GM10266 (cell line): ENCODE data around the gene HTT-AS.

Experiments
- DNase-seq: peaks from one replicate; pipeline ENCODE4 v3.0.0; 2012; ENCODE audit errors: extremely low spot score
- CTCF ChIP-seq: IDR thresholded peaks from 2 replicates; pipeline ENCODE4 v1.5.1; 2012; ENCODE audit warnings: mild to moderate bottlenecking, low read depth; ENCODE audit not compliant: control insufficient read depth, insufficient read depth; ENCODE audit errors: missing control alignments

Gene HTT-AS

DNA sequence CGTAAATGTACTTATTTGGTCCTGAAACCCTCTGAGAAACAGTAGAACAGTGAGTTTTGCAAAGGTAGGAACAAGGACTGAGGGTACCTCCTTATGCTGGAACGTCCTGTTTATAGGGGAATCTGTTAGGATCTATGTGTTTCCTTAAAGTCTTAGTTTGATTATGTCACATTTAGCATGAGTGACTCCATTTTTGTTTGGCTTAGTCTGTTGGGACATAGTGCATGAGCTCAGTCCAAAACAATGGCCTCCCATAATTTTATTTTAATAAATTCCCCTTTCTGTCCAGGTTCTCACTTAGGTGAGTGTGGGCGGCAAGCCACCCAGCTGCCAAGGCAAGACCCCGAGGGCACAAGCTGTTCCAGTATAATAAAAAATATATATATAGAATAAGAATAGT, 27.7 kb downstream of the HTT-AS start:
- no peak for DNase-seq
- no peak for TF ChIP-seq CTCF

DNA sequence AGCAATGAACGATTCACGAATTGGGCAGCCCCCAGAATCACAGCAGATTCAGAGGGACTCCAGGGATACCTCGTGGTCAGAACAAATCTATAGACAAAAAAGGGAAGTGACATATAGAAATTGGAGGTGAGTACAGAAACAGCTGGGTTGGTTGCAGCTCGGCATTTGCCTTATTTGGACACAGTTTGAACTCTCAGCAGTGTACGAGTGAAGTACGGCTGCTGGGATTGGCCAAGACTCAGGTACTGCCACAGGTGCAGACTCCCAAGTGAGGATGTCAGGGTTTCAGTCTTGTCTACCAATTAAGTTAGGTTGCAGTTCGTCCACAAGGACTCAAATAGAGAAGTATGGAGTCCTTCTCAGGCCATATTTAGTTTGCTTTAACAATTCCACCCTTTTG, 28.2 kb downstream of the HTT-AS start:
- TF ChIP-seq CTCF: no peak
- no peak for DNase-seq

- TF ChIP-seq CTCF: no peak
- DNase-seq: no peak
Observed at GRCh38 chr4:3044870-3045819, 29.2 kb downstream of the HTT-AS start.

GRCh38 chr4:3043282-3044020, 30.9 kb downstream of the HTT-AS start:
- no peak for DNase-seq
- TF ChIP-seq CTCF: no peak

GRCh38 chr4:3042226-3042625, 32.1 kb downstream of the HTT-AS start:
- TF ChIP-seq CTCF: no peak
- no peak for DNase-seq

DNA sequence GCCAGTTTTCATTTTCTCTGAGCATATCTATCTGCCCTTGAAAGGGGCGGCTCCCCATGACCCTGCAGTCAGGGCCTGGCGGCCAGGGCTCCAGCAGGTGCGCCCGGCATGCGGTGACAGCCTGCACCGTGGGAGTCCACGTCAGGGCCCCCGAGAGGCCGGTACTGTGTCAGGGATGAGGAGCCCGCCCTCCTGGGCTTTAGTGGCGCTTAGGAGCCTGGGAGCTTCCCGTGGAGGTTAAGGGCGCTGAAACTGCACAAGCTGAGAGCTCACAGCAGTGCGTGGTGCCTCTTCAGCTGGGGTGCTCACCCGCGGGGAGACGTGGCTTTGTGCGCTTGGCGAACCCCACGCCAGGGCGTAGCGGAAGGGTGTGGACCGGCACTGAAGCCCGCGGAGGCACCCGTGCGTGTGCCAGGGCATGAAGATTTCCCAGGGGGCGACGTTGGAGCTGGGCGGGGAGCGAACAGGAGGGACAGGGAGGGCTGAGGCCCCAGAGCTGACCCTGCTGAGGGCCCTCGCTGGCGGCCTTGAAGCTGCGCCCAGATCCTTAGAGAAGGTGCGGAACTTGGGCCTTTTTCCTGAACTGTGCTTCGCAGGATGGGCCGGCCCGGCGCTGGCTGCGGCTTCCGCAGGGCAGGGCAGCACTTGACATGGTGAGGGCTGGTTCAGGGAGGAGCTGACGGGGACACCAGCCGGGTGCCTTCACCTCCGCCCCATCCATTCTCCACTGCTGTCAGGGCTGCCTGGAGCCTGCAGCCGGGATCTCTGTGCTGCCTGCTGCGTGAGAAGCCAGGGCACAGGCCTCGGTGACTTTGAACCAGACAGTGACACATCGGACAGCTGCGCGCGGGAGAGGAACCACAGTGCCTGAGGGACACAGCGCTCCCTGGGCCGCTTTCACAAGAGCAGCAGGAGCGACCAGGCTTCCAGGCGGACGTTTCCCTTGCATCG, 32.9 kb downstream of the HTT-AS start:
- TF ChIP-seq CTCF: no peak
- no peak for DNase-seq
